Right forelimb (tissue), 1 donor: ENCODE results near the gene NUP43.
"Not testable (repeated sequence)": the region's sequence is repeated elsewhere in the genome, so short reads cannot be mapped to it uniquely, and the experiment has no call there.

Experiments used
- DNase-seq: peaks from one replicate; pipeline ENCODE4 v3.0.0-alpha.2; 2018

Gene NUP43

GRCh38 chr6:149745252-149745651, 1.1 kb downstream of the NUP43 start:
- not testable (repeated sequence) for DNase-seq

- DNase-seq: no peak
Measured at GRCh38 chr6:149734915-149735314, 11.4 kb downstream of the NUP43 start.

- no peak for DNase-seq
Measured at GRCh38 chr6:149733089-149733720, 13.1 kb downstream of the NUP43 start.

- no peak for DNase-seq
Measured at GRCh38 chr6:149729824-149730223, 16.5 kb downstream of the NUP43 start.

- no peak for DNase-seq
Measured at GRCh38 chr6:149728499-149729234, 17.7 kb downstream of the NUP43 start.

- no peak for DNase-seq
Measured at GRCh38 chr6:149727793-149728498, 18.4 kb downstream of the NUP43 start.

- no peak for DNase-seq
Measured at GRCh38 chr6:149725785-149726184, 20.5 kb downstream of the NUP43 start.

GRCh38 chr6:149723771-149724417, 22.4 kb downstream of the NUP43 start:
- DNase-seq: no peak

- no peak for DNase-seq
Measured at GRCh38 chr6:149723262-149723661, 23.1 kb downstream of the NUP43 start.

- no peak for DNase-seq
Measured at GRCh38 chr6:149719531-149719930, 26.8 kb downstream of the NUP43 start.

- peak; percentile 94 for DNase-seq
Measured at GRCh38 chr6:149717588-149718458, 28.5 kb downstream of the NUP43 start, which contains the start of gene LATS1. Gene LATS1 (minus strand): TSS chr6:149718101. CDS start chr6:149702126, 15,975 bp downstream.

GRCh38 chr6:149717255-149717587, 29.1 kb downstream of the NUP43 start:
- no peak for DNase-seq

GRCh38 chr6:149716181-149716963, 30.0 kb downstream of the NUP43 start:
- no peak for DNase-seq

- DNase-seq: no peak
Measured at GRCh38 chr6:149714442-149714841, 31.9 kb downstream of the NUP43 start.

- DNase-seq: no peak
Measured at GRCh38 chr6:149711711-149712110, 34.6 kb downstream of the NUP43 start.

GRCh38 chr6:149701714-149702113, 44.6 kb downstream of the NUP43 start:
- no peak for DNase-seq

GRCh38 chr6:149699150-149699549, 47.2 kb downstream of the NUP43 start:
- no peak for DNase-seq

GRCh38 chr6:149698175-149698574, 48.2 kb downstream of the NUP43 start:
- no peak for DNase-seq

- DNase-seq: no peak
Measured at GRCh38 chr6:149696901-149697300, 49.4 kb downstream of the NUP43 start.

- no peak for DNase-seq
Measured at GRCh38 chr6:149694921-149695320, 51.4 kb downstream of the NUP43 start.

GRCh38 chr6:149691201-149691600, 55.1 kb downstream of the NUP43 start:
- no peak for DNase-seq

GRCh38 chr6:149686230-149686629, 60.1 kb downstream of the NUP43 start:
- no peak for DNase-seq
